GM20000 (cell line): Measurements from ENCODE around the gene APBA1.

Experiments
- DNase-seq: peaks from one replicate; pipeline ENCODE4 v3.0.0; 2012; ENCODE audit warnings: low spot score
- CTCF ChIP-seq: IDR thresholded peaks from 2 replicates; pipeline ENCODE4 v1.5.1; 2012; ENCODE audit warnings: mild to moderate bottlenecking, control low read depth; ENCODE audit errors: extremely low read depth, missing control alignments

APBA1 gene

GRCh38 chr9:69671879-69672595 is at the start of gene APBA1:
Gene APBA1, minus strand, starts transcription at chr9:69672371.
- peak; percentile 66 for DNase-seq
- no peak for TF ChIP-seq CTCF

- no peak for DNase-seq
- TF ChIP-seq CTCF, result no peak
These were observed 47.8 kb upstream of the APBA1 start for GRCh38 chr9:69719983-69720382.

GRCh38 chr9:69719367-69719766 is 47.2 kb upstream of the APBA1 start:
- no peak for TF ChIP-seq CTCF
- no peak for DNase-seq

- no peak for TF ChIP-seq CTCF
- DNase-seq, result no peak
These were observed 46.0 kb upstream of the APBA1 start for GRCh38 chr9:69718218-69718617.

- DNase-seq, result no peak
- TF ChIP-seq CTCF, result no peak
These were observed 43.7 kb upstream of the APBA1 start for GRCh38 chr9:69715825-69716224.

GRCh38 chr9:69715096-69715495 is 42.9 kb upstream of the APBA1 start:
- no peak for TF ChIP-seq CTCF
- no peak for DNase-seq

- no peak for DNase-seq
- TF ChIP-seq CTCF, result no peak
These were observed 25.3 kb upstream of the APBA1 start for GRCh38 chr9:69697475-69697874.
